K562 (cell line): ENCODE measurements around the gene SLC5A6.

Experiments
- ATF3 ChIP-seq, 2 experiments: fragments of 450-650 bp in 1 of 2; sonication (generic) in 1 of 2; formaldehyde crosslinking in 1 of 2; IDR thresholded peaks in 1 of 2; conservative IDR thresholded peaks in 1 of 2; 2 replicates each; pipeline versions ENCODE4 v1.6.1 to v1.8.1; 2016 to 2023; ENCODE audit warnings: mild to moderate bottlenecking in 2 of 2, moderate library complexity in 2 of 2, inconsistent platforms in 1 of 2, missing genetic modification reagents in 1 of 2
- ATF7 ChIP-seq: fragments of 450-650 bp; IDR thresholded peaks from 2 replicates; pipeline ENCODE4 v1.7.1; 2014; ENCODE audit warnings: mild to moderate bottlenecking, moderate library complexity
- LARP7 ChIP-seq: fragments of 450-650 bp; IDR thresholded peaks from 2 replicates; pipeline ENCODE4 v1.6.1; 2016
- MAX ChIP-seq: sonication (generic); formaldehyde crosslinking; IDR thresholded peaks from 2 replicates; pipeline ENCODE4 v1.9.0; 2022; ENCODE audit warnings: mild to moderate bottlenecking, missing genetic modification reagents
- MGA ChIP-seq: fragments of 450-650 bp; IDR thresholded peaks from 2 replicates; pipeline ENCODE4 v1.6.1; 2016; ENCODE audit warnings: mild to moderate bottlenecking, moderate library complexity
- MYC ChIP-seq, 2 experiments: fragments of 250-450 bp in 1 of 2; sonication (Bioruptor Pico) in 1 of 2; IDR thresholded peaks; 2 replicates each; pipeline versions ENCODE4 v1.5.1 to v1.6.1; 2012 to 2021; ENCODE audit warnings: low read depth in 2 of 2, borderline replicate concordance in 1 of 2, improper control_type of control experiment in 1 of 2, low read length in 1 of 2, mild to moderate bottlenecking in 1 of 2, moderate library complexity in 1 of 2
- NFE2 ChIP-seq: IDR thresholded peaks from 2 replicates; pipeline ENCODE4 v1.6.1; 2014; ENCODE audit warnings: antibody characterized with exemption, low read depth
- USF1 ChIP-seq: sonication (generic); formaldehyde crosslinking; IDR thresholded peaks from 2 replicates; pipeline ENCODE4 v1.9.0; 2022; ENCODE audit warnings: mild to moderate bottlenecking, missing genetic modification reagents
- ZBTB8A ChIP-seq: fragments of 450-650 bp; IDR thresholded peaks from 2 replicates; pipeline ENCODE4 v1.6.1; 2018; ENCODE audit warnings: mild to moderate bottlenecking, moderate library complexity; ENCODE audit not compliant: partially characterized antibody

GRCh38 chr2:27243391-27244130 lies 31.5 kb upstream of the SLC5A6 start:
- no peak for TF ChIP-seq MAX (CRISPR knock-in tag)
- TF ChIP-seq ATF3 (IDR thresholded peaks at IDR 0.05): no peak
- TF ChIP-seq ATF3 (CRISPR knock-in tag; conservative IDR thresholded peaks at IDR 0.05): no peak
- TF ChIP-seq MGA: no peak
- TF ChIP-seq NFE2: no peak
- no peak for TF ChIP-seq ZBTB8A
- no peak for TF ChIP-seq LARP7
- no peak for TF ChIP-seq MYC (IDR thresholded peaks at IDR 0.05; ENCODE audit: low read depth, low read length)
- TF ChIP-seq MYC (CRISPR knock-in tag; IDR thresholded peaks at IDR 0.05; ENCODE audit: borderline replicate concordance, low read depth): no peak
- no peak for TF ChIP-seq ATF7
- TF ChIP-seq USF1 (CRISPR knock-in tag): no peak
